AG04449 (cell line): ENCODE data around the gene ZNF341.

Source experiments
- CTCF ChIA-PET: fragments of 350-600 bp; formaldehyde crosslinking; extraction: SDS; loops from one replicate; lab custom pipeline; 2021; ENCODE audit warnings: antibody characterized with exemption; lab: Yijun Ruan, JAX
- POLR2A ChIA-PET: fragments of 400-600, 350-600 bp; formaldehyde crosslinking; extraction: SDS; loops from one replicate; lab custom pipeline; 2020; ENCODE audit warnings: antibody characterized with exemption, inconsistent platforms; lab: Yijun Ruan, JAX
- DNase-seq: peaks from one replicate; pipeline ENCODE4 v3.0.0-alpha.2; 2010; ENCODE audit warnings: low read depth, low spot score
- H3K4me3 ChIP-seq: 2 replicates; pipeline ENCODE4 v1.5.1; 2011; ENCODE audit warnings: low read depth, mild to moderate bottlenecking, control low read depth, low read length
- CTCF ChIP-seq: IDR thresholded peaks from one replicate; pipeline ENCODE4 v1.5.1; 2011; ENCODE audit warnings: mild to moderate bottlenecking, moderate library complexity, low read length, control low read depth, inconsistent platforms; ENCODE audit not compliant: insufficient read depth; ENCODE audit errors: missing control alignments

ZNF341 gene

GRCh38 chr20:33824852-33825251 is 93.1 kb downstream of the ZNF341 start:
- no peak overlapping the region for H3K4me3 ChIP-seq
- ChIA-PET CTCF (interaction anchor here (0.7 to 2.2 kb wide), 6 partner anchors 10 to 887 kb away, joined by 3 to 8 read pairs (median 3); no protein-coding TSS in a partner anchor), POLR2A (no interaction called here)
- no peak for TF ChIP-seq CTCF
- DNase-seq, result no peak

- CTCF ChIA-PET, result interaction anchor here (1.1 to 2.2 kb wide), 4 partner anchors 9 to 242 kb away, joined by 3 to 8 read pairs (median 4); no protein-coding TSS in a partner anchor
- no peak for DNase-seq
- TF ChIP-seq CTCF, result no peak
- H3K4me3 ChIP-seq, result no peak overlapping the region
- POLR2A ChIA-PET, result no interaction called here
Measured at GRCh38 chr20:33825340-33826269, 93.8 kb downstream of the ZNF341 start.

DNA sequence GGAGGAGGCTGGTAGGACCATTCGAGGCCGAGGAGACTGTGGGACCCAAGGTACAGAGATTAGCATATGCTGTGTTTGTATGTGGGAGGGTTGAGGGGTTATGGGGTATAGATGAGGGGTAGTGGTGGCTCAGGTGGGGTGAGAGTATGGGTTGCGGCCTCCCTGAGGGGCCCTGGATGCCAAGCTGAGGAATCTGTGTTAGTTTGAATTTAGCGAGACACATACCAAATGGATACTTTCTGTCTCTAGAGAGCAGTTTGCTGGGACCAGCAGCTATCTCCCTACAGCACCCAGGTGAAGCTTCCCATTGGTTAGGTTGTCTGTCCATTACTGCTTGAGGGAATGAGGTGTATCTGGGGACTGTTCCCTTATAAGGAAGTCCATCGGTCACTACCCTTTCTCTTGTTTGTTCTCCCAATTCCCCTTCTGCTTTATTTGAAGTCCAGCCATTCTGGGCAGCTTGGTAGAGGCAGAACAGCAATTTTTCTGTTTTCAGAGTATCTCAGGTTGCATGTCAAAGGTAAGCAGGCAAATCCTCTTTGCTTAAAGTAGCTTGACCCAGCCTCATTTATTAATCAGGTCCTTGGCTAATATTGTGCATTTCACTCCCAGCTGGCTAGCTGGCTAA is 94.6 kb downstream of the ZNF341 start:
- no peak for DNase-seq
- H3K4me3 ChIP-seq, result no peak overlapping the region
- POLR2A ChIA-PET, result no interaction called here
- CTCF ChIA-PET, result interaction anchor here (2.2 kb wide), 1 partner anchor 9 kb away, joined by 8 read pairs; no protein-coding TSS in a partner anchor
- TF ChIP-seq CTCF, result no peak

DNA sequence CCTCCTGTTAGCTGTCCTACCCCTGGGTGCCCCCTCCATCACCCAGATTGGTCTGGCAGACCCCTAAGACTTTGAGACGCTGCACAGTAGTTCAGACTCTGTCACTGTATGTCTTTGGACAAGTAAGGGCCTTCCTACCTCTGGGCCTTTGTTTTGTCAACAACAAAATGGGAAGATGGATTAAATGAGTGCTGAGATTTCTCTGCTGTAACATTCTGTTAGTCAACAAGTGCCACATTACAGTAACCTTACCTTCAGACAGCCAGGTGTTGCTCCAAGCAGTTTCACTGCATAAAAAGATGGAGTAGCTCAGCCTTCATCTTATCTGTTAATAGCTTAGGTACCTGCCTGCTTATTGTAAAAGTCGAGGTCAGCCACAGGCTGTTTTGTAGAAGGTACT is 95.3 kb downstream of the ZNF341 start:
- DNase-seq, result no peak
- POLR2A ChIA-PET, result no interaction called here
- H3K4me3 ChIP-seq, result no peak overlapping the region

DNA sequence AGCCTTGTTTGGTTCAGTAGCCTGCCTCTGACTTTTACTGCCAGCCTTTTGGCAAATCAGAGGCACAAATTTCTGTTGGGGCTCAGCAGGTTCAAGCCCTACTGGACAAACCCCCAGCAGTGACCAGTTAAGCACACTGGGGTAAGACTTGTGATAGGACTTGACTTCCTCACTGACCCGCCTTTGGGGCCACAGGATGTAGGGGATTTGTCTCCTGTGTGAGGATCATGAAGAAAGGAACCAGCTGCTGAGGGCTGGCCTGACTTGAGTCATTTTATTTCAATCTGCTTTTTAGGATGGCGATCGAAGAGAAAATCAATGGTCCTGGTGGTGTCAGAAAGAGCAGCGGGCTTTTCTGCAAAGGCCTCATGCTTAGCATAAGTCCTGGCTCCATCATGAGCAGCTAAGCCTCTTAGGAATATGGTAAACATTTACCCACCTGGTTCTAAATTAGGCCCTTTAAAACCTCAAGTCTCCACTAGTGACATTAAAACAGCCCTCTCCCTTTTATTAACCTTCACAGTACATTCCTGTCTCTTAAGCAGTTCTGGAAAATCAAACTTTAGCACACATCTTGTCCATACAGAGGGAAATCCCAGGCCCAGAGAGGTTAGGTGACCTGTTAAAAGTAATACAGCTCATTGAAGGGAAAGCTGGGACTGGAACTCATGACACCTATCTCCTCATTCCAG is 96.0 kb downstream of the ZNF341 start:
- no peak for TF ChIP-seq CTCF
- H3K4me3 ChIP-seq, result no peak overlapping the region
- DNase-seq, result no peak
- ChIA-PET POLR2A (no interaction called here), CTCF (interaction anchor here (1.0 kb wide), 1 partner anchor 8 kb away, joined by 3 read pairs; no protein-coding TSS in a partner anchor)

More for the DNA sequence above, 95.3 kb downstream of the ZNF341 start:
- no peak for TF ChIP-seq CTCF
- CTCF ChIA-PET, result interaction anchor here (1.0 kb wide), 1 partner anchor 8 kb away, joined by 3 read pairs; no protein-coding TSS in a partner anchor
